Peyer's patch (tissue), 4 donors: ENCODE measurements around the gene CHPT1. TPM values are rescaled to one million over a fixed set of nuclear protein-coding genes. Genes with fewer than 3 reads are reported as not detected.

Experiments
- DNase-seq, 3 donors: peaks; one replicate each; pipeline ENCODE4 v3.0.0-alpha.2; 2017 to 2019
- H3K27ac ChIP-seq, 4 donors: fragments of 200-600 bp; sonication (generic); one replicate each; pipeline ENCODE4 v1.5.1; 2016 to 2019
- H3K27me3 ChIP-seq, 2 donors: fragments of 200-600 bp; sonication (generic); one replicate each; pipeline ENCODE4 v1.5.1; 2019
- H3K36me3 ChIP-seq, 3 donors: fragments of 200-600 bp; sonication (generic); one replicate each; pipeline ENCODE4 v1.5.1; 2016 to 2019
- H3K4me1 ChIP-seq, 4 donors: fragments of 200-600 bp; sonication (generic); one replicate each; pipeline ENCODE4 v1.5.1; 2016 to 2019
- H3K4me3 ChIP-seq, 4 donors: fragments of 200-600 bp; sonication (generic); 1 replicate in 3 of 4; 2 replicates in 1 of 4; pipeline ENCODE4 v1.5.1; 2016 to 2019; ENCODE audit warnings: mild to moderate bottlenecking in 1 of 4
- H3K9me3 ChIP-seq, 4 donors: fragments of 200-600 bp; sonication (generic); one replicate each; pipeline ENCODE4 v1.5.1; 2016 to 2019; ENCODE audit warnings: mild to moderate bottlenecking in 1 of 4
- CTCF ChIP-seq, 6 experiments: fragments of 450-650 bp in 4 of 6; fragments of 200-600 bp in 2 of 6; sonication (generic) in 1 of 6; IDR thresholded peaks; one replicate each; pipeline ENCODE4 v1.5.1; 2017 to 2019; ENCODE audit warnings: antibody characterized with exemption in 6 of 6, mild to moderate bottlenecking in 3 of 6, moderate library complexity in 1 of 6
- POLR2A ChIP-seq, 2 donors: fragments of 450-650 bp; IDR thresholded peaks; one replicate each; pipeline ENCODE4 v1.5.1; 2017; ENCODE audit warnings: antibody characterized with exemption in 2 of 2, mild to moderate bottlenecking in 2 of 2, moderate library complexity in 2 of 2
- total RNA-seq, 4 donors: library from RNA; depleted of rRNA; stranded (reverse); fragments of >200 nt; gene quantifications; one replicate each; pipeline ENCODE4 v1.1.0, GENCODE V29; 2016

The CHPT1 gene
- total RNA-seq, 4 donors from 2014 or later, result 78.4 to 471 (median 359) TPM

- Histone ChIP-seq H3K27me3 (no peaks in the 10 kb centered on the region), H3K27ac (peak overlapping the region in 1 of 4 donors; percentile 4), H3K4me3 (no peak overlapping the region), H3K9me3 (no peaks in the 10 kb centered on the region), H3K36me3 (peaks cover 0 to 89% (median 0%) of the 10 kb centered on the region in 3 donors), H3K4me1 (no peaks in the 10 kb centered on the region)
- TF ChIP-seq CTCF (IDR thresholded peaks at IDR 0.05), result no peak
- no peak for TF ChIP-seq POLR2A (IDR thresholded peaks at IDR 0.05)
- no peak for DNase-seq
Observed at GRCh38 chr12:101746196-101746595, 48.8 kb downstream of the CHPT1 start.

GRCh38 chr12:101746661-101747060 lies 49.2 kb downstream of the CHPT1 start:
- DNase-seq, result no peak
- H3K36me3 ChIP-seq, result peaks cover 0 to 90% (median 0%) of the 10 kb centered on the region in 3 donors
- no peak overlapping the region for H3K27ac ChIP-seq
- H3K27me3 ChIP-seq, result no peaks in the 10 kb centered on the region
- no peak overlapping the region for H3K4me3 ChIP-seq
- no peaks in the 10 kb centered on the region for H3K4me1 ChIP-seq
- TF ChIP-seq CTCF (IDR thresholded peaks at IDR 0.05) (no peak), POLR2A (IDR thresholded peaks at IDR 0.05) (no peak)
- H3K9me3 ChIP-seq, result no peaks in the 10 kb centered on the region

GRCh38 chr12:101747697-101748096 lies 50.3 kb downstream of the CHPT1 start:
- no peaks in the 10 kb centered on the region for H3K4me1 ChIP-seq

GRCh38 chr12:101748907-101749306 lies 51.5 kb downstream of the CHPT1 start:
- peaks cover 0 to 88% (median 0%) of the 10 kb centered on the region in 3 donors for H3K36me3 ChIP-seq
- H3K9me3 ChIP-seq, result no peaks in the 10 kb centered on the region

More at GRCh38 chr12:101747697-101748096, 50.3 kb downstream of the CHPT1 start:
- no peak for DNase-seq
- peaks cover 0 to 87% (median 0%) of the 10 kb centered on the region in 3 donors for H3K36me3 ChIP-seq
- TF ChIP-seq POLR2A (IDR thresholded peaks at IDR 0.05), result no peak
- TF ChIP-seq CTCF (IDR thresholded peaks at IDR 0.05), result no peak
- no peak overlapping the region for H3K4me3 ChIP-seq
- no peaks in the 10 kb centered on the region for H3K27me3 ChIP-seq
- H3K9me3 ChIP-seq, result no peaks in the 10 kb centered on the region
- H3K27ac ChIP-seq, result no peak overlapping the region

GRCh38 chr12:101749657-101750056 lies 52.2 kb downstream of the CHPT1 start:
- H3K9me3 ChIP-seq, result no peaks in the 10 kb centered on the region
- TF ChIP-seq CTCF (IDR thresholded peaks at IDR 0.05) (no peak), POLR2A (IDR thresholded peaks at IDR 0.05) (no peak)
- no peaks in the 10 kb centered on the region for H3K27me3 ChIP-seq
- H3K27ac ChIP-seq, result no peak overlapping the region
- DNase-seq, result no peak
- H3K4me1 ChIP-seq, result no peaks in the 10 kb centered on the region
- peaks cover 0 to 86% (median 0%) of the 10 kb centered on the region in 3 donors for H3K36me3 ChIP-seq
- no peak overlapping the region for H3K4me3 ChIP-seq

More at GRCh38 chr12:101748907-101749306, 51.5 kb downstream of the CHPT1 start:
- DNase-seq, result no peak
- no peaks in the 10 kb centered on the region for H3K27me3 ChIP-seq
- H3K4me1 ChIP-seq, result no peaks in the 10 kb centered on the region
- no peak for TF ChIP-seq CTCF (IDR thresholded peaks at IDR 0.05)
- TF ChIP-seq POLR2A (IDR thresholded peaks at IDR 0.05), result no peak
- no peak overlapping the region for H3K4me3 ChIP-seq
- H3K27ac ChIP-seq, result no peak overlapping the region

GRCh38 chr12:101750152-101750551 lies 52.7 kb downstream of the CHPT1 start:
- Histone ChIP-seq H3K27me3 (no peaks in the 10 kb centered on the region), H3K4me1 (no peaks in the 10 kb centered on the region), H3K36me3 (peaks cover 0 to 81% (median 0%) of the 10 kb centered on the region in 3 donors), H3K4me3 (no peak overlapping the region), H3K9me3 (no peaks in the 10 kb centered on the region), H3K27ac (no peak overlapping the region)
- DNase-seq, result no peak
- TF ChIP-seq CTCF (IDR thresholded peaks at IDR 0.05) (no peak), POLR2A (IDR thresholded peaks at IDR 0.05) (no peak)
